ENCODE results near the gene ERC2. TPM values are rescaled to one million over a fixed set of nuclear protein-coding genes. Genes with fewer than 3 reads are reported as not detected.

Gene ERC2
- total RNA-seq, 1 donor from 2014 or later: 1.3 TPM

DNA sequence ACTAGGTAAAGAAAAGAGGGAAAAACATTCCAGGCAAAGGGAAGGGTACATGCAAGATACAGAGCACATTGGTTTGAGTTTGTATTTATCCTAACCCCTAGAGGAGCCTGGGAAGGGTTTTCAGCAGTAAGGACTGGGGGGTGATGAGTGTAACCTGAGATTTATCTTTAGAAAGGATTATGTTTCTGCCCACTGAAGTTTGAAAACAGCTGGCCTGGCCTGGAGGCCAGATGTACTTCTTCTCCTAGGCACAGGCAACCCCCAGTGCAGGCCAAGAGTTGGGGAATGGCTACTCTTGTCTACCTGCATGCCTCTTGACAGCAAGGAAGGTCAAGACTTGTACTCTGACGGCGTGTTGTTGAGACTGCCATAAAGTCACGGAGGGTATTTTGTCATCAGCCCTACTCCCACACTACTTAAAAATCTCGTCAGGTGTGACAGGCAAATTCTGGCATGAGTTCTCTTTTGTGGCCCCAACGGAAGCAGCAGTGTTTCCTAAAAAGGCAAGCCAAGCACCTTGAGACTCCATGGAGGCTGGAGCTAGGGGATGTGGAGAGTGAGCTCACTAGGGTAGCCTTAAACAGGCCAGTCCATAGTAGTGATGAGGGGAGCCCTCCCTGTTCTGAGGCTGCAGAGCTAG lies 739.7 kb downstream of the ERC2 start:
- no peak for DNase-seq (ENCODE audit: extremely low read depth, low read depth, low spot score)

DNA sequence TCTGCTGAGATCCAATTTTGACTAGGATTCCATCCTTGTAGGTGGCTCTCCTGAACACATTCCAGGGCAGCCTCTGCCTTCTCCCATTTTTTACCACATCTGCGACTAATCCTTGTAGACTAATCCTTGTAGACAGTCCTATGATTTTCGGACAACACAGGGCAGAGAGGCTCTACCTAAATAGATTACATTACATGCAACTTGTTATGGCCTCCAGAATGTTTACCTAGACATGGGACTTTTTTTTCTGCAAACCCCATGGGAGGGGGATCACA lies 741.8 kb downstream of the ERC2 start:
- DNase-seq (ENCODE audit: extremely low read depth, low read depth, low spot score): no peak

DNA sequence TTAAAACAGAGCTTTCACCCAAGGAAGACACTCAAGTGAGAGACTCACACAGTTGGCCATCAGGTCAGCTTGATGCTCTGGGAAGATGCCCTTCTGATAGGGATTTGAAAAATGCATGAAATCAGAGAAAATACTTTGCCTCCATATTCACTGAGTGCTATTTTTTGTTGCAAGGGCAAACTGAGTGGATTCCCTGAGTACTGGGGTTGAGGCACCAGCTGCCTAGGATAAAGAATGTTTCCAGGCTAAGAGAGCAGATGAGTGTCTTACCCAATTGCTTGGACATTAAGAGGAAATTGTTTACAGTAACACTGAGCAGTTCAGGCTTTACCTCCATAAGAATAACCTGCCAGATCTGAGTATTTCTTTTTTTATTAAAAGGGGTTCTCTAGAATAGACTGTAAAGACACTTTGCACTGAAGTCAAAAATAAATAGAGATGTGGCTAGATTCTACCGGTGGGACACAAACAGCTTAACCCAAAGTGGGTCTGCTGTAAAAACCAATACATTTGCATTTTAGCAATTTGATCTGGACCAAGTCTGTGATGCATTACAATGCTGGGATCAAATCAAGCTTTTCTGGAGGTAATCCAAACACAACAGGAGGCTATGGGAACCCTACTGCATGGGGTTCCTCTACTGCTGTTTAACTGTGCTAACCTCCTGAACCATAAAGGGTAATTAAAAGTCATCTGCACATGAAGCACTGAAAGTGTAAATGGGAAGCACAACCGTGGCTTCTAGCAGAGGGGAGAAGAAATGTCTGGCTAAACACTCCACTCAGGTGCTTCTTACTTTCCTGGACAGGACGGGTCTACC lies 742.4 kb downstream of the ERC2 start:
- DNase-seq (ENCODE audit: extremely low read depth, low read depth, low spot score): no peak

DNA sequence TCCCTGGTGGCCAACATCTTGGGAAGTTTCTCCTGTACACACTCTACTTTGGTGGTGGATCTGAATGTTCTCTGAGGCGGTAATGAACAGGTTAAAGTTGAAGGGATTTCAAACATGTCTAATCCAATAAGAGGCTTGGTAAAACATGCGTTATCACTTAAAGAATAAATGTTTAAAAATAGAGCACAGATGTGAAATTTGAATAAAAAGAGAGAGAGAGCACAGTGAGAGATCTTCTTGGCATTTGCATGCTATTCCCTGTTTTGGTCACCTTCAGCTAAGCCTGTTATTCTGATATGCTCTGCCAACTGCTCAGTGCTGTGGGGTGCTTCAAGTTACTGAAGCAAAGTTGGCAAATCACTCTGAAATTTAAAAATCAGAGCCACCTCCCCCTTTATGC lies 743.4 kb downstream of the ERC2 start:
- no peak for DNase-seq (ENCODE audit: extremely low read depth, low read depth, low spot score)

GRCh38 chr3:55724407-55724784 lies 743.9 kb downstream of the ERC2 start:
- DNase-seq (ENCODE audit: extremely low read depth, low read depth, low spot score): no peak

DNA sequence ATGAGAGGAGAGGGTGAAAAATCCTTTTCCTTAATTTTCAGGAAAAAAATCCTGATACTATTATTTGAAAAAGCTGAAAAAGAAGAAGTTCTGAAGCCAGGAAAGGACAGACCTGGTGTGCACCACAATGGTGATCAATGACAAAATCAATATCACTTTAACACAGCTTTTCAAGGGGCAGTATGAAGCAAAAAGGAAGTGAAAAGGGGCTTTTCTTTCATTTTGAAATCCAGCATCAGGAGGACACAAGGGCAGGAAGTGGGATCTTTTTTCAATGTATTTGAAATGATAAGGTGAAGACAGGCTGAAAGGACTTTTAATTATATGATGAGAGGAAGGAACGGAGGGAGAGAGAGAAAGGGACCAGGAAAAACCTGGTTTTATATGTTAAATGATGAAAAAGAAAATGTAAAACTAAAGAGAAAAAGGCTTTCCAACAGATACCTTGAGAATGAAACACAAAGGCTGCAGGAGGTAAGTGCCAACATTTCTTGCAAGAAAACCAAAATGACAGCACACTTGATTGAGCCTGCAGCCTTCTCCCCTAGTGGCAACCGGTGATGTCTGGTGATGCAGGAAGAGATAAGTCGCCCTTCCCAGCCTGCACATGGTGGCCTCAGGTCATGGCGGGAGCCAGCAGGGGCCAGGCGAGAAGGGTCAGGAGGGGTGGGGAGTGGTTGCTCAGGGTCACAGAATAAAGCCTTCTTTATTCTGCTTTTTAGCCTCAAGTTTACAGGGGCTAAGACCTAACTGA lies 744.4 kb downstream of the ERC2 start:
- DNase-seq (ENCODE audit: extremely low read depth, low read depth, low spot score): no peak

- no peak for DNase-seq (ENCODE audit: extremely low read depth, low read depth, low spot score)
Observed at GRCh38 chr3:55721716-55722484, 746.4 kb downstream of the ERC2 start.

DNA sequence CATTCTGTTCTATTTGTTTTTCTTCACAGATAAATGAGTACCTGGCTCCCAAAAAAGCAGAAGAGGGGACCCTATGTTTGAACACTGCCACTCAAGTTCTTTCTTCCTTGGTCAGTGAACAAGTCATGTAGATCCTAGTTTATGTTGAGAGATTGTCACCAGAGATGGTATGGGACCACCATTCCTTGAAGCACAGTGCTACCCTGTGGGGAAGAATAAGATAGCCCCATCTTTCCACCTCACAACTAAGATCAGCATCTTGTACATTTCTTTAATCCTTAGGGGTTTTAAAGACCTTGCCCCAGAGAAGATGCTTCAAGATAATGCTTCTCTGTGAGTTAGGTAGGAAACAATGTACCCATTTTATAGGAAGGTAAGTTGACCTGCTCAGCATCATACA lies 747.7 kb downstream of the ERC2 start:
- DNase-seq (ENCODE audit: extremely low read depth, low read depth, low spot score): no peak

GRCh38 chr3:55719508-55719907 lies 748.8 kb downstream of the ERC2 start:
- DNase-seq (ENCODE audit: extremely low read depth, low read depth, low spot score): no peak

GRCh38 chr3:55719006-55719405 lies 749.3 kb downstream of the ERC2 start:
- DNase-seq (ENCODE audit: extremely low read depth, low read depth, low spot score): no peak

DNA sequence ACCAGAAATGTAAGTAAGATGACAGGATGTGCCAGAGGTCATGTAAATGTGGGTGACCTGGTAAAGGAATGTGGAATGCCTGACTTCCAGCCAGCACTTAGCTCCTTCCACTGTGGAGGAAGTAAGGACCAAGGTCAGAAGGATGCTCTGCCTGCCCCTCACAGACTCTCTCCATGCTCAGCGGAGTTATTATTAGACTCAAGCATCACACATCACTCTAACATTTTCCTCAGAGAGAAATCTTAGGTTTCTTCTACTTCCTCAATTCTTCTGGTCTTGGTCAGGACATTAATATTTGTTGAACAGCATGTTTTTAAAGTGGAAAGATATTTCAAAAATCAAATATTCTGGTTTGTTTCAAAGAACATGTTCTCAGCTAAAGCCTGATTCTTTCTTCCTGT lies 749.7 kb downstream of the ERC2 start:
- DNase-seq (ENCODE audit: extremely low read depth, low read depth, low spot score): no peak

DNA sequence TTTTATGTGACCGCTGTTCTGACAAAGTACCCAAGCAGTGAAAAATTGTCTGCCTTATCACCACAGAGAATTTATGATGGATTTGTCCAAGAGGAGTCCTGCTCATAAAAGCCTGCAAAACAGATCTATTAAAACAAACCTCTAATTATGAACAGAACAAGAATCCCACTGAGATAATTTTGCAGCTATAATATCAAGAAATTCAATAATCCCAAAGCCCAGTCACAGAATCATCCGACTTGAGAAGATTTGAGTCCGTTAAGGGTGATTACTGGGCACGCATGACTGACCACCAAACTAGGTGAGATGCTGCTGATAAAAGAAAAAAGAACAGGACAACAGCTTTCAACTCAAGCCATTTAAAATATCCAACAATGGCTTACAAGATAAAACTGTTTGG lies 750.2 kb downstream of the ERC2 start:
- DNase-seq (ENCODE audit: extremely low read depth, low read depth, low spot score): no peak

GRCh38 chr3:55717481-55717880 lies 750.8 kb downstream of the ERC2 start:
- no peak for DNase-seq (ENCODE audit: extremely low read depth, low read depth, low spot score)

- no peak for DNase-seq (ENCODE audit: extremely low read depth, low read depth, low spot score)
Observed at GRCh38 chr3:55716611-55717225, 751.5 kb downstream of the ERC2 start.

GRCh38 chr3:55716044-55716443 lies 752.2 kb downstream of the ERC2 start:
- no peak for DNase-seq (ENCODE audit: extremely low read depth, low read depth, low spot score)

DNA sequence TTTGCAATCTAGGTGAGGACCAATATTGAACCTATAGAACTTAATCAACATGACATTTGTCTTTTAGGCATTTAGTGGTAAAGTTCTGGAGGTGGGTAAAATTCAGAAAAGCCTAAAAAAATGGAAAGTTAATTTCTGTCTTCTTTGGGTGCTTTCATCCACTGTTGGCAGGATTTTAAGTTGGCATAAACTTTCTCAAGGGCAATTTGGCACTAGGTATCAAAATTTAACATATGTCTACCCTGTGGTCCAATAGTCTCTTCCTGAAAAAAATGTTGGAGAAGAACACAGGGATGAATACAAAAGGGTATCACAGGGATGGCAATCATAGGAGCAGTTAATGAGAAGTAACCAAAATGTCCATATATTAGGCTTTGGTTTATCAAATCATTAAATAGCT lies 754.2 kb downstream of the ERC2 start:
- DNase-seq (ENCODE audit: extremely low read depth, low read depth, low spot score): no peak

DNA sequence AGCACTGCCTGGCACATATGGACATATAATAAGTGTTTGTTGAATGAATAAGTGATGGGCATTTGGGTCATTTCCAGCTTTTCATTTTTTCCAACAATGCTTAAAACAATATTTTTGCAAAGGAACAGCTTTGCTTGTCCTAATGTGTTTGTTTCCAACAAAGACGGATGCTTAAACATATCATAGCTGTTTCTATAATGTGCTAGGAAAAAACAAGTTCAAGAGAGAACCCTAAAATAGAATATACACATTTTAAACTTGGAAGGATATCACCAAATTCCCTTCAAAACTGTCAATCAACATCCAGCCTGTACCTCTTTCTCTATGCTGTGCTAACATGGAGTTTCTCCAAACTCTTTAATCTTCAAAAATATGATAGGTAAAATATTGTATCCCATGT lies 756.6 kb downstream of the ERC2 start:
- DNase-seq (ENCODE audit: extremely low read depth, low read depth, low spot score): no peak

DNA sequence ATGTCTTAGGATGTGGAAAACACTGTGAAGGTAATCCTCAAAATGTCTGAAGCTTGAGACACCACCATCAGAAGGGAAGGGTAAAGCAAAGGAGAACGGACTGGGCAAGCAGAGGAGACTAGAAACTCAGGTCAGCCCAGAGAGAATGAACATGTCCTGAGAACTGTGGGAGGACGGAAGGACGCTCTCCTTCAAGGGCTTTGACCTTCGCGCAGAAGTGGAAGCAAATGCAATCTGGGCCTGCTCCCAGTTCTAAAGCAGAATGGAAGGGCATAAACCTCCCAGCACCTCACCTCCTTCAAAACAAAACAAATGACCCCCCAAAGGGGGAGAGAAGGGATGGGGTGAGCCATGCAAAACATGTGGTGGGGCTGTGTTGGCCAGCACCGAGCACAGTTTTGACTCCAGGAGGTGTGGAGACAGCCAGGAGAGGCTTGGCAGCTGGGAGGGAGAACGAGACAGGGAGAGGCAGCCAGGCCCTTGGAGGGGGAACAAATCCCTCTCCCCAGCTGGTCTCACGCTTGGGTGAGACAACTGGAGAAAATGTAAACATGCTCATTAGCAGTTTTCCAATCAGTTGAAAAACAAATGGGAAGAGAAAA lies 758.8 kb downstream of the ERC2 start:
- DNase-seq (ENCODE audit: extremely low read depth, low read depth, low spot score): no peak

GRCh38 chr3:55708921-55709320 lies 759.3 kb downstream of the ERC2 start:
- no peak for DNase-seq (ENCODE audit: extremely low read depth, low read depth, low spot score)

DNA sequence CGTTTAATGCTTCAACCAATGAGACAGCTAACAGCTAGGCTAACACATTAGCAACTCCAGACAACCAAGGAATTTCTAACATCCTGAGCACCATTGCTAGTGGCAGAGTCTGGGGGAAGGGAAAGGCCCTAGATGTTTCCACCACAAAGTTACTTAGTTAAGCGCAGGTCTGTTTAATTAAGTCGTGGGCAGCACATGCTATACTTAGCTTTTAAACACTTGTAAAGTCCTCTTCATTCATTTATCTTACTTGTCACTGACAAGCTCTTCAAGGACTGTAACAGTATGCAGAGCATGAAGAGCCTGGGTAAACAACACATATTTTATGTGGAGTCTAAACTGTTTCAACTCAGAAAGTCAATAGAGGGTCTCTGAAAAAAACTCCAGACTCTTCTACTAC lies 760.0 kb downstream of the ERC2 start:
- DNase-seq (ENCODE audit: extremely low read depth, low read depth, low spot score): no peak

Measured in glomerular endothelial cell (primary cell).